Mononuclear cell (primary cell): Measurements from ENCODE around the gene KIAA1755. TPM values are rescaled to one million over a fixed set of nuclear protein-coding genes. Genes with fewer than 3 reads are reported as not detected.

Source experiments
- H3K27me3 ChIP-seq: 2 replicates; pipeline ENCODE4 v1.6.0; 2011; ENCODE audit warnings: low read length, control low read depth; ENCODE audit not compliant: insufficient read depth
- H3K4me1 ChIP-seq: 2 replicates; pipeline ENCODE4 v1.5.1; 2011; ENCODE audit warnings: mild to moderate bottlenecking, low read length, control low read depth; ENCODE audit not compliant: insufficient read depth
- H3K4me3 ChIP-seq: 2 replicates; pipeline ENCODE4 v1.5.1; 2011; ENCODE audit warnings: mild to moderate bottlenecking, low read length, moderate library complexity
- H3K9me3 ChIP-seq: 2 replicates; pipeline ENCODE4 v1.5.1; 2011; ENCODE audit warnings: low read depth, mild to moderate bottlenecking, control low read depth, low read length
- total RNA-seq: library from RNA; depleted of rRNA; stranded (reverse); fragments of >200 nt; gene quantifications from one replicate; pipeline ENCODE4 v1.2.3, GENCODE V29; 2012

The KIAA1755 gene, protein sequence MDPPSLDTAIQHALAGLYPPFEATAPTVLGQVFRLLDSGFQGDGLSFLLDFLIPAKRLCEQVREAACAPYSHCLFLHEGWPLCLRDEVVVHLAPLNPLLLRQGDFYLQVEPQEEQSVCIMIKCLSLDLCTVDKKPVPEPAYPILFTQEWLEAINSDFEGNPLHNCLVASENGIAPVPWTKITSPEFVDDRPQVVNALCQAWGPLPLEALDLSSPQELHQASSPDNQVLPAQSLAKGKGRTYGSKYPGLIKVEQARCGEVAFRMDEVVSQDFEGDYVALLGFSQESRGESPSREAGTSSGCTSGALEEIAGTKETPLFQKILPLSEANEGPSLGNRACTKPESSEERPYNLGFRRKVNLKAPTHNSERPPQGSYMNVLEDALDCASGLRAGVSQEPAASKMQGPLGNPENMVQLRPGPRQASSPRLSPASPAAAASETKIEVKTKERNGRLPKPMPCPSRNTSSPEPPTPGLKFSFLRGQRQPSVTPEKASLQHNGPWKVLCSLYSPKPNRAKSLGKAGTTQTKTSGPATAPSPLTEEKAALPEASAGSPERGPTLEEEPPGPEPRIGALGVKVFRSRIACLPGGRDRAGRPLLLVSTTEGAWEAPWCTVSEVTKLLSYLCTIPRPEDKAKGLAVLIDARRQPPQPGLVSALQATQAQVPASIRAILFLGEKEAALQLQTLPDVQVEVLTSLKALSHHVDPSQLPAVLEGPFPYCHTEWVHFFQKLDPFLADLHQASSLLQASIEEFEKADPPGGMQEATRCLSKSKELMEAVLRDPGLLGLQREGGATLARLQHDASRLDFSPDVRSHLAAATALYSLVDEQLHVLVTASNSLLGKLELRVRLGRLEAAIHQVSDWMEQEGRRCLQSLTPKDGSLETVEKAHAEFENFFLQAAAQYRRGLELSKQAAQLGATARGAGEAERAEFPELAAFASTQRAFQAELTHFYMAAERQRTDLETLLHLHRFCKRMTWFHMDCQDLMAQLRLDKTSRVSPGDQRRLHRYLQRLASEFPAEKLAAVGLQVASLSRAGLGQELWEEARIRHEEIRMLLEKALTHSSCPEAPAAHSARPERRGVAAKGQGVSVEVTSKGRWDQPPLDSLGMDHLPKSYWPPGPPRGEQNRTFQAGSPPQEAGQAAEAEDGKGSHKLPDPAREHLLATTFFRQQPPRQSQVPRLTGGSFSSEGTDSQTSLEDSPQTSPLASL
- total RNA-seq = 0.10 TPM

- Histone ChIP-seq H3K9me3 (no peaks in the 10 kb centered on the region), H3K27me3 (peaks cover 32% of the 10 kb centered on the region), H3K4me1 (no peaks in the 10 kb centered on the region), H3K4me3 (no peak within 1 kb of the TSS)
These were observed at the start of gene KIAA1755 for GRCh38 chr20:38260378-38261053. Gene KIAA1755, minus strand, starts transcription at chr20:38260735. Its CDS starts 235 bp downstream, at chr20:38260500.

- no peak overlapping the region for H3K4me3 ChIP-seq
- peaks cover 5% of the 10 kb centered on the region for H3K27me3 ChIP-seq
- H3K9me3 ChIP-seq = no peaks in the 10 kb centered on the region
- peaks cover 48% of the 10 kb centered on the region for H3K4me1 ChIP-seq
These were observed 47.9 kb upstream of the KIAA1755 start for GRCh38 chr20:38308447-38308846.

DNA sequence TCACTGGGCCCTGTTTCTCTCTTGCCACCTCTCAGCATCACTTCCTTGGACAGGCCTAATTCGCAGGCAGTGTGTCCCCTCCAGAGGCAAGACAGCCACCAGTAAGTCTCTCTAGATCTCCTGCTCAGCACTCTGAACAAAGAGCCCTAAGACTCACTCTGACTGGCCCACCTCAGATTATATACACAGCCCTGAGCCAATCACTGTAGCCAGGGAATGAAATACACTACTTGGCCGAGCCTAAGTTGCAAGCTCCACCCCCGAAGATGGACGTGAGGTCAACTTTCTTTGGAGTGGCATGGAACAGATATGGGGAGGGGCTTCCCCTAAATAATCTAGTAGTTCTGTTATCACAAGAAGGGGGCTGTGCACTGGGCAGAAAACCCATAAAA is 47.5 kb upstream of the KIAA1755 start:
- Histone ChIP-seq H3K4me3 (no peak overlapping the region), H3K9me3 (no peaks in the 10 kb centered on the region), H3K27me3 (peaks cover 10% of the 10 kb centered on the region), H3K4me1 (peaks cover 52% of the 10 kb centered on the region)

DNA sequence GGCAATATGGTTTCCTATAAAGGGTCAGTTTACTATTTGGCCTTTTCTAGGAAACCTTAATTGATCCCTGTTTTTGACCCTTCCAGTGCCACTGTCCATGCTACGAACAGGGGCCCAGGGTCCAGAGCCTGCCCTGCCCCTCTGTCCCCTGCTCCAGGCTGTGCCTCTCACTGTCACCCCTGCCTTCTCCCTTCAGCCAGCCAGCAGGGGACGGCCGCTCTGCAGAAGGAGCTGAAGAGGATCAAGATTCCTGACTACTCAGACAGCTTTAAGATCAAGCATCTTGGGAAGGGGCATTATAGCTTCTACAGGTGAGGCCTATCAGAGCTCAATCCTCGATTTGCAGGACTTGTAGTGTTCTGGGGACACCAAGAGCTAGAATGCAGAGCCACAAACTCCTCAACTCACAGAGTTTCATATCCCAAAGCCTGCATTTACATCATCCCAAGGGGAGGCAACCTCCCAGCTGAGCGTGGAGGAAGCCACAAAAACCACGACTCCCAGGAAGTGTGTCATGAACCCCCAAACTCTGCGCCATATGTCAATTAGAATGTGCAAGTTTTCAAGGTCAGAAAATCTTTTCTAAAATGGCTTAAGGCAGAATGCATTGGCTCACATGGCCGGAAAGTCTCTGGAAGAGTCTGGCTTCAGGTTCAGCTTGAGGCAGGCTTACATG is 47.0 kb upstream of the KIAA1755 start:
- no peaks in the 10 kb centered on the region for H3K9me3 ChIP-seq
- H3K4me3 ChIP-seq = no peak overlapping the region
- H3K4me1 ChIP-seq = peaks cover 58% of the 10 kb centered on the region
- peaks cover 13% of the 10 kb centered on the region for H3K27me3 ChIP-seq

DNA sequence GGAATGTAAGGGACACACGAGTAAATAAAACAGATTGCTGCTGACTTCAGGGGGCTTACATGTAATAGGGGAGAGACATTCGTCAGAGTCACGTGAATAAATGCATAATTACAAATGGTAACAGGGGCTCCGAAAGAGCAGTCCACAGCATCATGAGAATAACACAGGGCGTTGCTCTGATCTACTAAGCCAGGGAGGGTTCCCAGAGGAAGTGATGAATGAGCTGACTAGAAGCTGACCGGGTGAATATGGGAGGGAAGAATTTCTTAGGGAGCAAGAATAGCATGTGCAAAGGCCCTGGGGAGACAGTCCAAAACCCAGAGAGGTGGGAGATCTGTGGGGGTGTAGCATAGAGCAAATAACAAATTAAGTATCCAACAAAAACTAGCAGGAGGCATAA is 45.8 kb upstream of the KIAA1755 start:
- Histone ChIP-seq H3K9me3 (no peaks in the 10 kb centered on the region), H3K27me3 (peaks cover 13% of the 10 kb centered on the region), H3K4me3 (no peak overlapping the region), H3K4me1 (peaks cover 61% of the 10 kb centered on the region)

DNA sequence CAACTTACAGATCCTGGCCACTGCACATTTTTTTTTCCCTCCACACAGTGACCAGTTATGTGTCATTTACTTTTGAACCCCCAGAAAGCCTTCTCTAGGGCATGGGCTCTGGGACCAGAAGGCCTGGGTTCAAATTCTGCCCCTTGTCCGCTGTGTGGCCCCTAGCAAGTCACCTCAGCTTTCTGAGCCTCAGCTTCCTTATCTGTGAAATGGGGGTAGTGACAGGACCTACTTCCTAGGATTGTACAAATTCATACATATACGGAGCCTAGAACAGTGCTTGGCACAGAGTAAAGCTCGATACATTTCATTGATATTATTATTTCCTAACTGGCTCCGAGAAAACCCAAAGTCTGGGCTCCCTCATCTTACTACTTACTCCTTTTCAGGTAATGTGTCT is 45.0 kb upstream of the KIAA1755 start:
- H3K9me3 ChIP-seq = no peaks in the 10 kb centered on the region
- no peak overlapping the region for H3K4me3 ChIP-seq
- peaks cover 70% of the 10 kb centered on the region for H3K4me1 ChIP-seq
- peaks cover 13% of the 10 kb centered on the region for H3K27me3 ChIP-seq

DNA sequence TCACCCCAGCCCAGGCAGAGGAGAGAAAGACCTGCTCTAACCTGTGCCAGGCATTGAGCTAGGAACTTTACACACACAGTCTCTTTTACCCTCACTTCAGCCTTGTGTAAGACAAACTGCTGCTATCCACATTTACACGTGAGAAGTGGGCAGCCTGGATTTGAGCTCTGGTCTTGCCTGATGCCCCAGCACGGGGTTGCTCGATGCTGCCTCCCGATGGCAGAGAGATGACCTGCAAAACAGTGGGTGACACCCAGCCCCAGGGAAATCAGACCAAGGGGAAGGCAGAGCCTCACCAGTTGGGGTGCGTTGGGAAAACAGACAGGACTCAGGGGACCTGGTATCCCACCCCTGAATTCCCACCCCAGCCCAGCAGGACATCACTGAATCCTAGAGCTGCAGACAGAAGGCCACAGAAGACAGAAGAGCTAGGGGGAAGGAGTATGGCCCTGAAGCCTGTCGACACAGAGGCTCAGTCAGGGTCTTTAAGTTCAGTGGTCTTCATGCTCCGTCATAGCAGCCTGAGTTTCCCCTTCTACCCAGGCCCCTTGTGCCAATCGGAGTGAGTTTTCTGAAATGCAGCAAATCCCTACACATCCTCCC is 44.4 kb upstream of the KIAA1755 start:
- peaks cover 76% of the 10 kb centered on the region for H3K4me1 ChIP-seq

GRCh38 chr20:38303908-38304379 is 43.4 kb upstream of the KIAA1755 start, which contains the start of gene BPI:
Gene BPI, plus strand, starts transcription at chr20:38304156. Its CDS starts 68 bp downstream, at chr20:38304224.
- peak within 1 kb of the TSS; percentile 9 for H3K4me3 ChIP-seq
- peaks cover 9% of the 10 kb centered on the region for H3K27me3 ChIP-seq
- no peaks in the 10 kb centered on the region for H3K9me3 ChIP-seq
- peaks cover 86% of the 10 kb centered on the region for H3K4me1 ChIP-seq

More for the DNA sequence above, 44.4 kb upstream of the KIAA1755 start:
- no peaks in the 10 kb centered on the region for H3K9me3 ChIP-seq
- peaks cover 13% of the 10 kb centered on the region for H3K27me3 ChIP-seq
- peak overlapping the region; percentile 9 for H3K4me3 ChIP-seq

DNA sequence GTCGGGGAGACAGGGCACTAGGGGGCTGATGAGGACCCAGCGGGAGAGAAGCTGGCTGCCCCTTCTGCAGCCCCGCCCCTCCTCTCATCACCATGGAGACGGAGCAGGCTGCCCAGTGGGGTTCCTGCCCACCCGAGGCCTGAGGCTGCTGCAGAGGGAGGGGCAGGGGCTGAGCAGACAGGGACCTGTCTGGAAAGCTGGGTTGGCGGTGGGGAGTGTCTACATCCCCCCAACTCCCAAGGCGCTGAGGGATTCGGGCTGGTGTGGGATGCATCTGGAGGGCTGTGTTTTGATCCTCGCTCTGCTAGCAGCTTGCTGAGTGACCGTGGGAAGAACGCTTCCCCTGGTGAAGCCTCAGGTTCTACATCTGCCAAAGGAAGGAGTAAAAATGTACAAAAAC is 42.3 kb upstream of the KIAA1755 start:
- Histone ChIP-seq H3K9me3 (no peaks in the 10 kb centered on the region), H3K27me3 (peaks cover 9% of the 10 kb centered on the region), H3K4me1 (peaks cover 92% of the 10 kb centered on the region), H3K4me3 (no peak overlapping the region)

DNA sequence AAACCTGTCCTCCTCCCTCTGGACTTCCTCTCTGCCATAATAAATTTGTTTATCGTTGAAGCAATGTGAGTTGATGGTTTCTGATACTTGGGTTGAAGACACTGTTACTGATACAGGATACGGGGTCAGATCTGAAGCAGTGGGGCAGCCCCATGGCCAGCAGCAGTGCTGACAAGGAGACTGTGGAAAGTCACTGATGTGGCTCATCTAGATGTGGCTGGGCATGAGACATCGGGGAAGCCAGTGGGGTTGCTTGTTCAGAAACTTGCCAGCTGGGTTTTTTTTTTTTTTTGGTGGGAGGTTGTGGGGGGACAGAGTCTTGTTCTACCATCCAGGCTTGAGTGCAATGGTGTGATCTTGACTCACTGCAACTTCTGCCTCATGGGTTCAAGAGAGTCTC is 40.8 kb upstream of the KIAA1755 start:
- no peak overlapping the region for H3K4me3 ChIP-seq
- peaks cover 9% of the 10 kb centered on the region for H3K27me3 ChIP-seq
- H3K9me3 ChIP-seq = no peaks in the 10 kb centered on the region
- peaks cover 89% of the 10 kb centered on the region for H3K4me1 ChIP-seq

- peaks cover 9% of the 10 kb centered on the region for H3K27me3 ChIP-seq
- no peak overlapping the region for H3K4me3 ChIP-seq
- H3K4me1 ChIP-seq = peaks cover 89% of the 10 kb centered on the region
- no peaks in the 10 kb centered on the region for H3K9me3 ChIP-seq
These were observed 39.9 kb upstream of the KIAA1755 start for GRCh38 chr20:38300438-38300837.

DNA sequence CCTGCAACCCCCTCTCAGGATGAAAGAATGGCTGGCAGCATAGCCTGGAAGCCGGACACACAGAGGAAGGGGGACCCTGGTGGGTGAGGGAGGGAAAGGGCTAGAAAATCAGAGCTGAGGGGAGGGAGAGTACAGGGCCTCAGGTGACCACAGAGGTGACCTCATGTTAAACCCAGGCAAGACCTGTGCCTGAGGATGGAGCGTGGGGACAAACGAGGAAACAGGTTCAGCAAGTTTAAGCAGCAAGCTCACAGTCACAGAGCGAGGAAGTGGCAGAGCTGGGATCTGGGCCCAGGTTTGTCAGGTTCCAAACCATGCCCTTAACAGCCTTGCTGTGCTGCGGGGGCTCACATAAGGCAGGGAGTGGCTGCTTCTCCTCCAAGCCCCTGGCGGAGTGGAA is 39.4 kb upstream of the KIAA1755 start:
- H3K4me3 ChIP-seq = no peak overlapping the region
- peaks cover 9% of the 10 kb centered on the region for H3K27me3 ChIP-seq
- H3K9me3 ChIP-seq = no peaks in the 10 kb centered on the region
- H3K4me1 ChIP-seq = peaks cover 89% of the 10 kb centered on the region

DNA sequence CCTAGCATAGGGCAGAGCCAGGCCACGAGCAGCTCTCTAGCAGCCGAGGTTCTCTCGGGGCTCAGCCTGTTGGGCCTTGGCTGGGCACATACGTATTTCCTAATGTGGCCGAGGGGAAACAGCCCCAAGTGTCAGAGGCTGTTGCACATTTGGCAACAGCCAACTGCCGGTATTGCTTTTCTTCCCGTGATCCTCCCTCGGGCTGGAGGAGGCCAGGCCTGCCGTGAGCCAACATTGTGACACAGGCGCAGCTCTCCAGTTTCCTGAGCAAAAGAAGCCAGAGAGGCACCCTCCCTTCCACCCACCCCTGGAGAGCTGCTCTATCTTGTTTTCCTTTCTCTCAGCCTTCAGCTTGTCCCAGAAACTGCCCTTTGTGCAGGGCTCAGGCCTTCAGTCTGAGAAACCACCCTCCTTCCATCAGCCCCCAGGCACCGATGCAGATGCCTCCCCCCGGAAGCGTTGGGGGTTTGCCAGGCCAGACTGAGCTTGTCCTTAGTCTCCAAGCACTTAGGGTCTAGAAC is 38.3 kb upstream of the KIAA1755 start:
- Histone ChIP-seq H3K27me3 (peaks cover 9% of the 10 kb centered on the region), H3K4me1 (peaks cover 89% of the 10 kb centered on the region), H3K4me3 (no peak overlapping the region), H3K9me3 (no peaks in the 10 kb centered on the region)
